CD4-positive, alpha-beta T cell (primary cell): ENCODE measurements around the gene FECH. TPM values are rescaled to one million over a fixed set of nuclear protein-coding genes. Genes with fewer than 3 reads are reported as not detected.

Experiments used
- ATAC-seq: fragments of 200-7000 bp; cut with Tn5 transposase; one replicate; pipeline ENCODE4 v1.10.0; 2022; ENCODE audit warnings: mild to moderate bottlenecking; ENCODE audit not compliant: poor library complexity
- CTCF ChIA-PET: fragments of 350-600 bp; sonication (Branson Sonifier 250); formaldehyde crosslinking; loops from one replicate; lab custom pipeline; 2021; ENCODE audit warnings: antibody characterized with exemption, inconsistent platforms; lab: Charles Lee
- POLR2A ChIA-PET: fragments of 350-600 bp; sonication (Branson Sonifier 250); formaldehyde crosslinking; loops from one replicate; lab custom pipeline; 2021; ENCODE audit warnings: antibody characterized with exemption, inconsistent platforms; lab: Charles Lee
- DNase-seq, 14 experiments: peaks; one replicate each; pipeline ENCODE4 v3.0.0-alpha.2; 2013 to 2020; ENCODE audit warnings: mixed read lengths in 2 of 14
- H3K27ac ChIP-seq, 2 donors: one replicate each; pipeline versions ENCODE4 v1.5.1 to v1.7.0; 2013; ENCODE audit warnings: low read length in 2 of 2, low read depth in 1 of 2, mild to moderate bottlenecking in 1 of 2
- H3K27me3 ChIP-seq, 2 experiments: 1 replicate in 1 of 2; 2 replicates in 1 of 2; pipeline versions ENCODE4 v1.6.1 to v1.7.0; 2013; ENCODE audit warnings: low read length in 2 of 2, control low read depth in 1 of 2, mild to moderate bottlenecking in 1 of 2, moderate library complexity in 1 of 2; ENCODE audit not compliant: insufficient read depth in 2 of 2, control insufficient read depth in 1 of 2
- H3K36me3 ChIP-seq: one replicate; pipeline ENCODE4 v1.6.1; 2013; ENCODE audit warnings: low read length, control low read depth; ENCODE audit not compliant: insufficient read depth
- H3K4me1 ChIP-seq: one replicate; pipeline ENCODE4 v1.6.1; 2013; ENCODE audit warnings: low read length, control low read depth; ENCODE audit not compliant: insufficient read depth
- H3K4me3 ChIP-seq: one replicate; pipeline ENCODE4 v1.5.1; 2013; ENCODE audit warnings: mild to moderate bottlenecking, low read length, moderate library complexity
- H3K9me3 ChIP-seq, 2 experiments: 1 replicate in 1 of 2; 2 replicates in 1 of 2; pipeline versions ENCODE4 v1.6.1 to v1.7.0; 2013; ENCODE audit warnings: low read length in 2 of 2, mild to moderate bottlenecking in 2 of 2, control low read depth in 1 of 2, moderate library complexity in 1 of 2; ENCODE audit not compliant: control insufficient read depth in 1 of 2, insufficient read depth in 1 of 2
- H3K27ac Mint-ChIP-seq: one replicate; pipeline ENCODE4 v1.8.0; 2020; ENCODE audit warnings: mixed read lengths
- H3K27me3 Mint-ChIP-seq: one replicate; pipeline ENCODE4 v1.8.0; 2021; ENCODE audit warnings: mixed read lengths
- H3K36me3 Mint-ChIP-seq: one replicate; pipeline ENCODE4 v1.8.0; 2021; ENCODE audit warnings: low read depth, mixed read lengths
- H3K4me1 Mint-ChIP-seq: one replicate; pipeline ENCODE4 v1.8.0; 2021; ENCODE audit warnings: low read depth, mixed read lengths
- H3K4me3 Mint-ChIP-seq: one replicate; pipeline ENCODE4 v1.8.0; 2020; ENCODE audit warnings: mild to moderate bottlenecking, mixed read lengths
- H3K9me3 Mint-ChIP-seq: one replicate; pipeline ENCODE4 v1.8.0; 2020; ENCODE audit warnings: mixed read lengths
- intact Hi-C, 2 experiments: fragments of 100-400 bp; cut with DNase I in 1 of 2; cut with micrococcal nuclease in 1 of 2; formaldehyde crosslinking; loops; one replicate each; pipeline versions ENCODE4 v1.15.1 to v1.9.0; 2023 to 2025; cut with DNase I, micrococcal nuclease
- total RNA-seq, 174 experiments: library from RNA in 2 of 174; stranded (reverse) in 2 of 174; gene quantifications; one replicate each; pipeline ENCODE4 v1.2.3 and lab custom pipeline; 2021 to 2026
- TF ChIP-seq, protein P1 (sequence below): fragments of 200-600 bp; IDR thresholded peaks from one replicate; pipeline ENCODE4 v1.8.0; 2022; ENCODE audit warnings: antibody characterized with exemption, mild to moderate bottlenecking

FECH gene
- total RNA-seq, 2 experiments from 2014 or later: 7.5 to 8.1 TPM

DNA sequence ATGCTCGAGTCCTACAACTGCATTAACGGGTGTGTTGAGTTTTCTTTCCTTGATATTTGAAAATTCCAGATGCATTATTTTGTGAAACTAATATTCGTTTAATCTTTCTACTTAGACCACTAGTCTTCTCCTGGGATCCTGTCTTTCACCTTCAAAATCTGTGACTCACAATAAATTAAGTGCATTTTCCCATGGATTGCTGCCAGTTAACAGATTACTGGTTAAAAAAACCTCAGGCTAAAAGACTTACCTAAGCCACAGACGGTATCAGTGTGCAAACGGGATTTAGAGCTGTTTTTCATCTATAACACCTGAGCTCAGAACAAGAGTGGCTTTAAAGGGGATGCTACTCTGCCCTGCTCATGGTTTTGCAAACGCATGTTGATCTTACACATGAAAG is 10.2 kb downstream of the FECH start:
- ChIA-PET CTCF (no interaction called here), POLR2A (no interaction called here)
- H3K4me3 ChIP-seq: no peak overlapping the region
- H3K27ac ChIP-seq: no peak overlapping the region
- intact Hi-C loops: no loop called here
- TF ChIP-seq, protein P1, sequence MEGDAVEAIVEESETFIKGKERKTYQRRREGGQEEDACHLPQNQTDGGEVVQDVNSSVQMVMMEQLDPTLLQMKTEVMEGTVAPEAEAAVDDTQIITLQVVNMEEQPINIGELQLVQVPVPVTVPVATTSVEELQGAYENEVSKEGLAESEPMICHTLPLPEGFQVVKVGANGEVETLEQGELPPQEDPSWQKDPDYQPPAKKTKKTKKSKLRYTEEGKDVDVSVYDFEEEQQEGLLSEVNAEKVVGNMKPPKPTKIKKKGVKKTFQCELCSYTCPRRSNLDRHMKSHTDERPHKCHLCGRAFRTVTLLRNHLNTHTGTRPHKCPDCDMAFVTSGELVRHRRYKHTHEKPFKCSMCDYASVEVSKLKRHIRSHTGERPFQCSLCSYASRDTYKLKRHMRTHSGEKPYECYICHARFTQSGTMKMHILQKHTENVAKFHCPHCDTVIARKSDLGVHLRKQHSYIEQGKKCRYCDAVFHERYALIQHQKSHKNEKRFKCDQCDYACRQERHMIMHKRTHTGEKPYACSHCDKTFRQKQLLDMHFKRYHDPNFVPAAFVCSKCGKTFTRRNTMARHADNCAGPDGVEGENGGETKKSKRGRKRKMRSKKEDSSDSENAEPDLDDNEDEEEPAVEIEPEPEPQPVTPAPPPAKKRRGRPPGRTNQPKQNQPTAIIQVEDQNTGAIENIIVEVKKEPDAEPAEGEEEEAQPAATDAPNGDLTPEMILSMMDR: no peak
- peaks cover 73% of the 10 kb centered on the region for H3K36me3 Mint-ChIP-seq
- H3K27me3 Mint-ChIP-seq: no peaks in the 10 kb centered on the region
- H3K27me3 ChIP-seq: no peaks in the 10 kb centered on the region
- no peak overlapping the region for H3K4me3 Mint-ChIP-seq
- peaks cover 40% of the 10 kb centered on the region for H3K36me3 ChIP-seq
- H3K4me1 ChIP-seq: peaks cover 6% of the 10 kb centered on the region
- no peaks in the 10 kb centered on the region for H3K9me3 Mint-ChIP-seq
- DNase-seq (no peak), ATAC-seq (no peak)
- no peaks in the 10 kb centered on the region for H3K9me3 ChIP-seq
- H3K27ac Mint-ChIP-seq: no peak overlapping the region
- H3K4me1 Mint-ChIP-seq: peaks cover 18% of the 10 kb centered on the region

DNA sequence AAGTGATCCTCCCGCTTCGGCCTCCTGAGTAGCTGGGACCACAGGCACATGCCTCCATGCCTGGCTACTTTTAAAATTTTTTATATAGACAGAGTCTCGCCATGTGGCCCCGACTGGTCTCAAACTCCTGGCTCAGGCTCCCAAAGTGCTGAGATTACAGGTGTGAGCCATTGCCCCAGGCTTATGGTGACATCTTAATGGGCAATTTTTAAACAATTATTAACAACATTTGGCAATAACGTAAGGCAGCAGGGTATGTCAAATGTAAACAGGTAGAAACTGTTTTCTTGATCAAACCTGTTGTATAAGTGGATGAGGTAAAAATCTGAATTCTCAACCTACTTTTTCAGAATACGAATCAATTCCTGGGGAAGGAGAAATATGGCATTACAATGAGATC is 11.0 kb downstream of the FECH start:
- Histone ChIP-seq H3K9me3 (no peaks in the 10 kb centered on the region), H3K36me3 (peaks cover 48% of the 10 kb centered on the region), H3K4me3 (no peak overlapping the region), H3K27me3 (no peaks in the 10 kb centered on the region), H3K4me1 (peaks cover 5% of the 10 kb centered on the region), H3K27ac (no peak overlapping the region)
- no peak overlapping the region for H3K4me3 Mint-ChIP-seq
- no peak overlapping the region for H3K27ac Mint-ChIP-seq
- H3K36me3 Mint-ChIP-seq: peaks cover 81% of the 10 kb centered on the region
- TF ChIP-seq, protein P1: no peak
- DNase-seq (no peak), ATAC-seq (no peak)
- H3K27me3 Mint-ChIP-seq: no peaks in the 10 kb centered on the region
- POLR2A ChIA-PET: no interaction called here
- H3K4me1 Mint-ChIP-seq: peaks cover 11% of the 10 kb centered on the region
- CTCF ChIA-PET: no interaction called here
- no peaks in the 10 kb centered on the region for H3K9me3 Mint-ChIP-seq
- intact Hi-C loops: no loop called here

DNA sequence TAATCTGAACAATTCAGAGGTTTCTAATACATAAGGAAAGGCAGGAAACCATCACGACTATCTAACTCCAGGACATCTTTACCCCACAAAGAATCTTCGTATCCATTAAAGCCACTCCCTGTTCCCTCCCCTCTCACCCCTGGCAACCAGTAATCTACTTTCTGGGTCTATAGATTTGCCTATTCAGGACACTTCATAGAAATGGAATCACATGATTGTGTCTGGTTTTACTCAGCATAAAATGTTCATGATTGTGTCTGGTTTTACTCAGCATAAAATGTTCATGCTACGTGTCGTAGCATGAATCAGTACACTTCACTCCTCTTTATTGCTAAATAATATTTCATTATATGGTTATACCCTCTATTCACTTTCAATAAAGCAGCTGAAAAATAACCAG is 11.6 kb downstream of the FECH start:
- no peaks in the 10 kb centered on the region for H3K27me3 Mint-ChIP-seq
- Histone ChIP-seq H3K4me3 (no peak overlapping the region), H3K36me3 (peaks cover 48% of the 10 kb centered on the region), H3K4me1 (peaks cover 2% of the 10 kb centered on the region), H3K9me3 (no peaks in the 10 kb centered on the region), H3K27ac (no peak overlapping the region), H3K27me3 (no peaks in the 10 kb centered on the region)
- ATAC-seq: no peak
- ChIA-PET CTCF (no interaction called here), POLR2A (no interaction called here)
- no peak for DNase-seq
- no peaks in the 10 kb centered on the region for H3K9me3 Mint-ChIP-seq
- intact Hi-C loops: no loop called here
- H3K27ac Mint-ChIP-seq: no peak overlapping the region
- peaks cover 6% of the 10 kb centered on the region for H3K4me1 Mint-ChIP-seq
- TF ChIP-seq, protein P1: no peak
- peaks cover 82% of the 10 kb centered on the region for H3K36me3 Mint-ChIP-seq
- no peak overlapping the region for H3K4me3 Mint-ChIP-seq
